Inflammatory macrophage treated with lipopolysaccharide for 1 hour (primary cell): Measurements from ENCODE around the gene IPCEF1.

ENCODE experiments used
- DNase-seq, 2 donors: peaks; one replicate each; pipeline ENCODE4 v3.0.0-alpha.2; 2020 to 2022

Gene IPCEF1

DNA sequence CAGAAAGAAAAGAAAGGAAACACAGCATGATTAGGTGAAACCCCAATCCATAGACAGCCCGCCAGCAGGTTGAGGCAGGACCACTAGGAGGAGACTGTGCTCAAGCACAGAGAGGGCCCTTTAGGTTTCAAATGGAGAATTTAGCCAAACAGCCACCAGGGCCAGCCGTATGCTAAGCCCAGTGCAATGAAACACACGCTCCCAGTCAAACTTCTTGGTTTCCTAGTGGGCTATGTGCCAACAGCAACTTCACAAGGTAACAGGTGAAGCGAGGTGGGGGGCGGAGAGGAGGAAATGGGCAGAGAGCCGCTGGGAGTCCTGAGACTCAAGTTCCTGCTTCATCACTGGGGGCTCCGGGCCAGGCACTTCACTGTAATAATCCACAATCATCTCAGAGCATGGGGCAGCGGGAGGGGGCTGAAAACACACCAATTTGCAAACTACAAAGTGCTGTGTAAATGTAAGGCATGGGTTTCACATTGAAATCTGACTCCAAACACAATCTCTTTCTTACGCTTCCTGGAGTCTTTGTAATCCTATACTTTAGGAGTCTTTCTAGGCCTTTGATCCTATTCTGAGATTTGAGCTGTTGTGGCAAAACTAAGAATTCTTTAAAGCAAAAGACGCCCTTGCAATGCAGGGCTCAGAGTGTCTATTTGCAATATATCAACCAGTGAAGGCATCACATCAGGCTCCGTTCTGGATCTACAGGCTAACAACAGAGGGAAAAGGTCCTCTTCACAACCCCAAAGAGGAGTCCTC is 200.3 kb downstream of the IPCEF1 start:
- peak; percentile 55 to 67 for DNase-seq

DNA sequence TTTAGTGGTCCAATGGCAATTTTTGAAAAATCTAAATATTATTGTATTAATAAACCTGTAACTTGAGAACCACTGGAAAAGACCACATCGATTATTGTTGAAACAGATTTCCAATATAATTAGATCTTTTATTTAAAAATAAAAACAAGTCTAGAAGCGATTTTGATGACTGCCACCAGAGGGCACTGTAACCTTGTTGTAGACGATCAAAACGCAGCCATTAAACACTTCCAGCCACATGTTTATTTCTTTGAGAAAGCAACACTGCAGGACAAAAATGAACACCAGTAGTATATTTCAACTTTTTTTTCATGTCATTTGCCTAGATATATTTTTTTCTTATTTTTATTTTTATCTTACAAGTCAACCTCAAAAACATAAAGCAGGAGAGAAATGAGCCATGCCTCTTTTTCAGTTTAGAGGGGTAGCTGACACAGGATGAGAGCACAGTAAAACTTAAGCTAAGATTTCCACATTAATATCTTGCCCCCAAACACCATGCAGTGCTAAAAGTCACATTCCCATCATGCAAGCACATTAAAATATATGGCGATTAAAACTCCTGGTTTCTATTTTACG is 202.1 kb downstream of the IPCEF1 start:
- peak; percentile 37 to 91 for DNase-seq

DNA sequence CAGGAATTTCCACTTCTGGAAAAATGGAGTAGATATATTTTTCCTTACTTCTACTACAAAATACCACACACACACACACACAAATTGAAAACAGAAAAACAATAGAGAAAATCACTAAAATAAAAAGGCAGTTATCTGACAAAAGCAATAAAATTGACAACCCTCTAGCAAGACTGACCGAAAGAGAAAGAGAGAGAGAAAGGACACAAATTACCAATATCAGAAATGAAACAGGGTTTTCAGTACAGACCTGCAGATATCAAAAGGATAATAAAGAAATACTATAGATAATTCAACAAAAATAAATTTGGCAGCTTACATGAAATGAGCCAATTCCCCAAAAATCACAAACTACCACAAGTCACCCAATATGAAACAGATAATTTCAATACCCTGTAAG is 212.8 kb downstream of the IPCEF1 start:
- DNase-seq: no peak

DNA sequence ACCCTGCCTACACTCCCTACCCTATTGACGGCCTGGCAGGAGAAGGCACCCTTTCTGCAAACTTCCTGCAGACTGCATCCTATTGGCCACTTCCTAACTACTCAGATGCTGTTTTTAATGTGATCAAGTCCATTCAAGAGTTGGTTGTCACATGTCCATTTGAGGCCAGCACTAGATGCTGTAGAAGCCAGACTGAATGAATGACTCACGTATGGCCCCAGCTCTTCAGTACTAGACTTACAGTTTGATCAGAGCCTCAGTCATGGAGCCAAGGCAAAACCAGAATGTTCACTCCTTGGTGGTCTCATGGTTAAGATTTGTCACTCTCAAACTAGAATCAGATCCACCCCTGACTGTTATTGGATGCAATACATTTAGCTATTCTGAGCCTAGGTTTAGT is 215.9 kb downstream of the IPCEF1 start:
- DNase-seq: no peak

DNA sequence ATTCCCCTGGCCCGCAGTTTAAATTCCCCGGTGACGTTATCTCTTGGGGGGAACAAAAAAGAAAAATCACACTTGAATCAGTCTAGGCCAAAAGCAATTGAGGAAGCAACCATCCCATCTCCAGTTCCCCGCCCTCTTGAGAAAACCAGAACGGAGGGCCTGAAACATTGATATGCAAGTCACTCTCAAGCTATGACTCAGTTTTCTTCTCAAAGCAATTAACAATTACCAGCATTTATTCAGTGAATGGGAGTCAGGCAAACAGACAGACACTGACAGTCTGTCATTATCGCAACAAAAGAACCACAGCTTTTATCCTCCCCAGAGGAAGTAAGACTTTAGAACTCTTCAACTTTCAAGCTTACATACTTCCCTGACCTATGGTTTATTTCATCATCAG is 216.7 kb downstream of the IPCEF1 start:
- peak; percentile 90 for DNase-seq

DNA sequence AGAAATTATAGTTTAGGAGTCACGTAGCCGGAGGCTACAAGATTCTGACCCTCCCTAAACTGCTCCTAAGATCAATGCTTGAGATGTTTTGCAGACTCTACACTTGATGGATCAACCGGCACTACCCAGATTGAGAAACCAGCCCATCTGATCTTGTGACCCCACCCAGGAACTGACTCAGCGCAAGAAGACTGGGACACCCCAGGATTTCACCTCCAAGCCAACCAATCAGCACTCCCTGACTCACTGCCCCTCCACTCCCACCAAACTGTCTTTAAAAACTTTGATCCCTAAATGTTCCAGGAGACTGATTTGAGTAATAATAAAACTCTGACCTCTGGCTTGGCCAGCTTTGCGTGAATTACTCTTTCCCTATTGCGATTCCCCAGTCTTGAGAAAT is 217.8 kb downstream of the IPCEF1 start:
- peak; percentile 92 to 93 for DNase-seq

DNA sequence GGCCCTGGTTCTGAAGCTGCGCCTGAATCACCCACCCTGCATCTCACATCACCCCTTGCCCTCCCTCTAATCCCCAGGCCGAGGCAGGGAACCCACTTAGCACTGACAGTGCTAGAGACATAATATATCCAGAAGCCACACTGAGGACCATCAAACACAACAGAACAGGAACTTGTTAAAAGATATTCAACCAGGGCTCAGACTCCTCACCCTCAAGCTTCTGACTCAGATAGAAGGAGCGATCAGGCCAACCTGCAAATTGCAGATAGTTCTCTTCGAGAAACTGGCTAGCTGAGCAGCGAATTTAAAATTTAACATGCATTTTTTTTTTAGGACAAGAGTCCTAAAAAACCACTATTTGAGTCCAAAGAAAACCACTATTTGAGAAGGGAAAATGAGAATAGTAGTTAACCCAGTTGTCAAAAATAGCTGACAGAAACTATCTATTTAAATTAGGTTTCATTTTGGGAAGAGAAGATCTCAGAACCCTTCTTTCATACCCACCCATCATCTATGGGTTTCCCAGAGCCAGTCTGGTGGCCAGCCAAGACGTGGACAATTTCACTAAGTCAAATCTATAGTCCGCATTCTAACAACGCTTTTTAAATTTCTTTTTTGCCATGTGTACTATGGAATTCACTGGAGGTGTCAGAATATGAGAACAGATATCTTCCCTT is 222.0 kb downstream of the IPCEF1 start:
- DNase-seq: no peak

DNA sequence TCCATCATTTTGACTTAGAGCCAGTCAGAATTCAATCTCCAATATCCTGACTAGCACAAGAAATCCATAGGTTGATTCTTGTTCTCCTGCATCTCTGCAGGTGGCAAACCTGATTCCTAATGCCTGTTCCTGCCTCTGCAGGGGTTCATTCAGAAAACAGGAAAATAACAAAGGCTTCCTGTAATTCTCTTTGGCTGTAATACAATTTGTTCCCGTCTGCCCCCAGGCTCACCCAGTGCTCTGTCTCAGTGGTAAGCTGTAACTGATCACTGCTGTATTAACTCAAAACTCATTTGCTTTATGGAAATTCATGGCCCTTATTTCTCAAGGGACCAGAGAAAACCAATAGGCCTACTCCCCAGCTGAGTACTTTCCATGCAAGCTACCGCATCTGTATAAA is 228.9 kb downstream of the IPCEF1 start:
- DNase-seq: no peak

DNA sequence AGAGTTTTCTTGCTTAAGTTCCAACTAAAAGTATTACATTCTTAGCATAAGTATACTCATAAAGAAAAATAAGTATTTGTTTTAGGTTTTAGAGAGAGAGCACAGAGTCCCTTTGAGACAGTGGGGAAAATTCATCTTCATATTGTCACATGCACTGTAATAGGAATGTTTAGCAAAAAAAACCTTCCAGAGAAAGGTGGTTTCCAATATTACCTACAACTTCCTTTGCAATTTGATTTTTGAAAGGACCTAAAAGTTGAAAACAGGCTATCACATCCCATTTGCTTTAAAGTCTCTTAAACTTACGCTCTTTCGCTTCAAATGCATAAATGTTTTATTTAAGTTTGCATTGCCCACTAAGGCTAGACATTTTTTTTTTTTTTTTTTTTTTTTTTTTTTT is 231.2 kb downstream of the IPCEF1 start:
- peak; percentile 59 to 62 for DNase-seq

DNA sequence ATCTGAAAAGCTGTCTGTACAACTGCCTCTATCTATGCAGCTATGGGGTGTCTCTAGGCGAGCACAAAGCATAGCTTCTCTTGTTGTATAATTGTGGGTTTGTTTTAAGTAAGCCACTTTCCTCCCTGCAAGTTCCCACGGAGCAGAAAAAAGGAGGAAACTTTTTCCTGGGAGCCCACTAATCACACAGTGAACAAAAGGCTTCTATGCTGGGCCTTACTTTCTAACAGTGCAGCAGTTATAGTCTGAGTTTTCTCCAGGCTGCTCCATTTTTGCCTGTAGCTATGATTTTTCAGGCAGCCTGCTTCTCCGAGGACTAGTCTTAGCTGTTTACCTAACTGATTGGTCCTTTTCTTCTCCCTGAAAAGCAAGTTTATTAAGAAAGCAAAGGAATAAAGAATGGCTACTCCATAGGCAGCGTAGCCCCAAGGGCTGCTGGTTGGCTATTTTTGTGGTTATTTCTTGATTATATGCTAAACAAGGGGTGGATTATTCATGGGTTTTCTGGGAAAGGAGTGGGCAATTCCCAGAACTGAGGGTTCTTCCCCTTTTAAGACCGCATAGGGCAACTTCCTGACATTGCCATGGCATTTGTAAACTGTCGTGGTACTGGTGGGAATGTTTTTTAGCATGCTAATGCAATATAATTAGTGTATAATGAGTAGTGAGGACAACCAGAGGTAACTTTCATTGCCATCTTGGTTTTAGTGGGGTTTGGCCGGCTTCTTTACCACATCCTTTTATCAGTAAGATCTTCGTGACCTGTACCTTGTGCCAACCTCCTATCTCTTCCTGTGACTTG is 233.2 kb downstream of the IPCEF1 start:
- DNase-seq: peak; percentile 86 to 97

DNA sequence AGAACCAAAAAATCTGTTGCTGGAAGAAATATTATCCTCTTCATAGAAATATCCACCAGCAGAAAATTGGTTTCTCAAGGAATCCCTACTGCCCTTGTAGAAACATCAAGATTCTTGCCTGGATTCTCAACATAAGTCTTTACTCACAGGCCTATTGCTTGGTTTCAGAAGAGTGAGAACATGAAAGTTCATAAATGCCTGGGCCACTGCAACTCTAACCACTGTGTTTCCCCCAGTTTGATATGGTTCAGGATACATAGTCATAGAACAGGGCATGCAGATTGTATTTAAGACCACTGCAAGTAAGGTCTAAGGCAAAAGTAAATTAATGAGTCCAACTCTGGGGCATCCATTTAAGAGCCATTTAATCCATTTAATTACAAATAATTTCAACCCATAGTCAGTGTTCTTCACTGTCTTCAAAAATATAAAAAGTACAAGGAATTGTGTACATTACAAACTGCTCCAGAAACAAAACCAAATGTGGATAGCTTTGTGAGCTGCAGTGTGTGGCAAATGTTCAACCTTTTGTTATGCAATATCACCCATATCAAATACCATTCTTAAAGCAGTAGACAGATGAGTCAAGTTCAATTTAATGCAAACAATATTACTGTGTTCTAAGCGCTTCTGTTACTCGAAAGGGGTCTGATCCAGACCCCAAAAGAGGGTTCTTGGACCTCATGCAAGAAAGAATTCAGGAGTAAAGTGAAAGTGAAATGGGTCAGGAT is 234.2 kb downstream of the IPCEF1 start:
- no peak for DNase-seq

DNA sequence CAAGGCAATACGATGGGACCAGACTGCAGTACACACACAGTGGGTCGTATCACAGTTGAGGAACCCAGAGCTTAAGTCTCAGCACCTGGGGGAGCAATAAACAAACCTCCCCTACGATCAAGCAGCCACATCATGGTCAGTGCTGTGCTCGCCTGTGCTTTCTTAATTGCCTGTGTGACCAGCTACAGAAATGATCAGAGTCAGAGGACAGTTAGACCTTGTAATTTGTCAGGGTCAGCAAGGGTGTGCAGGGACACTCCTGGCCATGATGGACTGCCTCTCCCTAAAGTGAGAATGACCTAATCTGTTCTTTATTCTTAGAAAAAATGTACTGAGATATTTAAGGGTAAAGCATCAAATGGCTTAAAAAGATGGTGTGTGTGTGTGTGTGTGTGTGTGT is 239.1 kb downstream of the IPCEF1 start:
- no peak for DNase-seq

DNA sequence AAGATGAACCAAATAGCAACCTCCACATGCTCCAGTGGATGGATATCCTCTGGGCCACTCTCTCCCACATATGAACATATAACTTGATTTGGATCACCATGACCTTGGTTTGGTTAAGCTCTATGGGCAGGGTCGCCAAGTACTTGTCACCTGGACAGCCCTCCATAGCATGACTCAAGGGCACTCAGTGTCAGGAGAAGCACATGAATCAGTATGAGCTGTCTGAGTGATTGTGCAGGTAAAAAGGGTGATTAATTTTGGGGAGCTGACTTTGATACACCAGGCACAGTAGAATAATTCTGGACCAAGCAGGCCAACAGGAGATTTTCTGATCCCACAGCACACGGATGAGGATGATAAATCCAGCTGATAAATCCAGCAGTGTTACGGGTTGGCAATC is 243.2 kb downstream of the IPCEF1 start:
- no peak for DNase-seq

DNA sequence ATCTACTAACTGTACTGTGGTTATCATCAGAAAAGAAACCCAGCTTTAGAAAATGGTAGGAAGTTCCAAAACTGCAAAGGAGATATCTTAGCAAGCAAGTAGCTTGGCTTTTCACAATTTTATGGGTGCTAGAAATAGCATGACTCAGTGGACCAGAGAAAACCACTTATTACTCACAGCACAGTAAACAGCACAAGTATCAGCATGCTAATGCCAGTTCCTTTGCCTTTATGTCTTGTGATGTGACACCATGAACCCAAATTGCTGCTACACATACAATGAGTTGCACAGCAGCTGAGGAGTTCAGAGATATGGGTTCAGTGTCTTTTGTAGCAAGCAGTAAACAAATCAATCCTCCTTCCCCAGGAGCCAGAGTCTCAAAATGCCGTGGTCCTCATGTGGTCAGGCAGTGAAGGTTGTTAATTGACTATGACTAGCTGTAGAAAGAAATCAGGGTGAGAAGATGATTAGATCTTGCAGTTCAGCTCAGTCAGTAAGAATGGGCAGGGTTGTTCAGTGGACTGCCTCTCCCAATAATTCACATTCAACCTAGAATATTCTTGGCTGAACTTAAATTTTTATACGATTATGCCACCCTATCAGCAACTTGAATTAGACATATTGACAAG is 244.3 kb downstream of the IPCEF1 start:
- DNase-seq: no peak

DNA sequence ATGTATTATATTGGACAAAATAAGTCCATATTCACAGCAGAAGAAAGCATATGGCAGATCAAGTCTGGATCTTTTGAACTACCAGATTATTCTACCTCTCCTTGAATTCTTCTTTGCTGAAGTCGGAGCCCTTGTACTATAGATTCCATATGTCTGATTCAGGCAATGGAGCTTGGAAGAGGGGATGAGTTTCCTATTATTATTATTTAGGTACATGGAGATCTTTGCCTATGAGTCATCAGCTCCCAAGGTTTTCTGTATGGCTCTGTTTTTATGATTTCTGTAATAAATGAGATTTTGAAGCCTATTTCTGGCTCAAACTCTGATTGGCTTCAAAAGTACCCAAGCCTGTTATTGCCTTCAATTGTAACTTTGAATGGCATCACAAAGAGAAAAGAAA is 245.6 kb downstream of the IPCEF1 start:
- no peak for DNase-seq

DNA sequence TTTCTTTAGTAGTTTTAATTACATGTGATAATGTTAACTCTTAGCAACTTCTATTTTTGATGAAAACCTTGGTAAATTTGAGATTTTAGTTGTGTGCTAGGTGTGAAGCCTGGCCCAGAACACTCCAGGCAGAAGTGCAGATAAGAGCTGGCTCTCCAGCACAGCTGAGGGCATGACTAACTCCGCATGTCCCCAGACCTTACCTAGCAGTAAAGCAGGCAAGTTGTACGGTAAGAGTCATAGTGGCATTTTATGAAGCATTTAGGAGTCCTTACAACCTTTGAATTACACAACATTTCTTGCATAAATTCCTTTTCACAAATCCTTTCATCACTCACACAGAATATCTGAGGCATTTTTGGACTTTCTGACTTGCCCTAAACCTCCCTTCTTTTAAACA is 250.4 kb downstream of the IPCEF1 start:
- no peak for DNase-seq
